NCI-H748 (cell line): Measurements from ENCODE around the gene RPL38.

Experiments used
- DNase-seq: peaks from one replicate; lab custom pipeline; 2025; ENCODE audit not compliant: unreplicated experiment; lab: John Stamatoyannopoulos, UW

The RPL38 gene

DNA sequence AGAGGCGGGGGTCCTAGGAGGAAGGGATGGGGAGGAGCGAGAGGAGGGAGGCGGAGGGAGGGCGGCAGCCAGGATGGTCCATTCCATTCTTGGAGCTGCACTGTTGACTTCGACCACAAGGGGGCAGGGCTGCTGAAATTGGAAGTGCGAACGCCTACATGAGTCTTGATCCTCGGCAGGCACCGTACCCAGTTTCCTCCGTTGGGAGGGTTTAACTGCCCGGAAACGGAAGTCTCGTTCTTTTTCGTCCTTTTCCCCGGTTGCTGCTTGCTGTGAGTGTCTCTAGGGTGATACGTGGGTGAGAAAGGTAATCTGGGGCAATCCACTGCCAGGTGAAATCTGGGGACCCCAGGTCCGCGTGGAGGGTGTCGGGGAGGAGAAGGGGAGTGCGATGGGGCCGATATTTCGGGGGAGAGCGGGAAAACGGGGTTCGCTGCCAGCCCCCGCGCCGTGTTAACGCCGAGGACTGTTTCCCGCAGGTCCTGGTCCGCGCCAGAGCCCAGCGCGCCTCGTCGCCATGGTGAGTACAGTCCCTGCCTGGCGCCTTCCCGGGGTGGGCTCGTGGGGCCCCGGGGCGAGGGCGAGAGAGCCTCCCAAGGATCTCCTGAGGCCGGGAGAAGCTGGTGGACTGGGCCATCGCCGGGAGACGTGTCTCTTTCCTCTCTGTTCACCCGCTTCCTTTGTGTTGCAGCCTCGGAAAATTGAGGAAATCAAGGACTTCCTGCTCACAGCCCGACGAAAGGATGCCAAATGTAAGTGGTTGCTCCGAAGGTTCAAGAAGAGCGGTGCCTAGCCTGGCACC lies at the start of gene RPL38:
Gene RPL38, plus strand, starts transcription at position 240 of the 802 bp plus-strand sequence. Its CDS starts 278 bp downstream, at position 518.
- DNase-seq, result peak; percentile 95

- no peak for DNase-seq
These were observed 49.6 kb upstream of the RPL38 start for GRCh38 chr17:74153821-74154430.

GRCh38 chr17:74156878-74157277 lies 46.6 kb upstream of the RPL38 start:
- no peak for DNase-seq

DNA sequence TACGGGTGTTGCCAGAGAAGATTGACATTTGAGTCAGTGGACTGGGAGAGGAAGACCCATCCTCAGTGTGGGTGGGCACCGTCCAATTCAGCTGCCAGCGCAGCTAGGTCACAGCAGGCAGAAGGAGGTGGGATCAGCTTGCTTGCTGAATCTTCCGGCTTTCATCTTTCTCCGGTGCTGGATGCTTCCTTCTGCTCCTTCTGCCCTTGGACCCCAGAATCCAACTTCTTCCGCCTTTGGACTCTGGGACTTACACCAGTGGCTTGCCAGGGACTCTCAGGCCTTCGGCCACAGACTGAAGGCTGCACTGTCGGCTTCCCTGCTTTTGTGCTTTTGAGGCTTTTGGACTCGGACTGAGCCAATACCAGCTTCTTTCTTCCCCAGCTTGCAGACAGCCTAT lies 46.1 kb upstream of the RPL38 start:
- no peak for DNase-seq

GRCh38 chr17:74158761-74159160 lies 44.7 kb upstream of the RPL38 start:
- DNase-seq, result no peak

GRCh38 chr17:74159226-74159840 lies 44.1 kb upstream of the RPL38 start:
- no peak for DNase-seq

GRCh38 chr17:74160656-74161502 lies 42.6 kb upstream of the RPL38 start:
- no peak for DNase-seq

GRCh38 chr17:74161503-74161875 lies 42.0 kb upstream of the RPL38 start:
- DNase-seq, result no peak

DNA sequence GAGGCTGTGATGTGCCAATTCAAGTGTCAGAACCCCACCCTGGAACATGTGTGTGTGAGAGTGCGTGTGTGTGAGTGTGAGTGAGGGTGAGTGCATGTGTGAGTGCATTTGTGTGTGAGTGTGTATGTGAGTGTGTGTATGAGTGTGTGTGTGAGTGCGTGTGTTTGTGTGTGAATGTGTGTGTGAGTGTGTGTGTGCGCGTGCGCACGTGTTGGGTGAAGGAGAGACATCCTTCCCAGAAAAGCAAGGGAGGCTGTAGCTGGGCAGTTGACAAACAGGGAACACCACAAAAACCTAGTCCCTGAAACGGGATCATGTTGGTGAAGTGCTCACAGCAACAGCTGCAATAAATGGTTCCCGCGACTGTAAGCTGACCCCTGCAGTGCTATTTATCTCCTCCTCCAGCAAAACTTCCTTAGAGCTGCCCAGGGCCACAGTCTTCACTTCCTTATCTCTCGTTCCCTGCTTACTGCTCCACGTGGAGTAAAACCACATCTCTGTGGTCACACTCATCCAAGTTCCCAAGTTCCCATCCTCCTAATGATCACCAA lies 40.1 kb upstream of the RPL38 start:
- peak; percentile 4 for DNase-seq

DNA sequence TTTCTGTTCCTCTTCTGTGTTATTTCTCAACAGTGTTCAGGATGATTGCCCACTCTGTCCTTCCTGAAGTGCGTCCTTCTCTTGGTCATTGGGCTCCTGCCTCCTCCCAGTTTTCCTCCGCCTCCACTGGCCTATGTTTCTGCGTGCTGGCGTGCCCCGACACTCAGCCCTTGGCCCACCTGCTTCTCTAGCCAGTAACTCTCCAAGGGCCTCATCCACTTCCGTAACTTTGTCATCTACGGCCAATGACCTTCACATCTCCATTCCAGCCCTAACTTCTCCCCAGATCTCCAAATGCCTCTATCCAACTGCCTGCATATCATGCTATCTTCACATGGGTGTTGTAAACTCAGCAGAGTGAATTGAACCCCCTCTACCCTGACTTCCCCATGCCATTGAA lies 39.6 kb upstream of the RPL38 start:
- DNase-seq, result no peak

- no peak for DNase-seq
These were observed 38.9 kb upstream of the RPL38 start for GRCh38 chr17:74164446-74165045.

DNA sequence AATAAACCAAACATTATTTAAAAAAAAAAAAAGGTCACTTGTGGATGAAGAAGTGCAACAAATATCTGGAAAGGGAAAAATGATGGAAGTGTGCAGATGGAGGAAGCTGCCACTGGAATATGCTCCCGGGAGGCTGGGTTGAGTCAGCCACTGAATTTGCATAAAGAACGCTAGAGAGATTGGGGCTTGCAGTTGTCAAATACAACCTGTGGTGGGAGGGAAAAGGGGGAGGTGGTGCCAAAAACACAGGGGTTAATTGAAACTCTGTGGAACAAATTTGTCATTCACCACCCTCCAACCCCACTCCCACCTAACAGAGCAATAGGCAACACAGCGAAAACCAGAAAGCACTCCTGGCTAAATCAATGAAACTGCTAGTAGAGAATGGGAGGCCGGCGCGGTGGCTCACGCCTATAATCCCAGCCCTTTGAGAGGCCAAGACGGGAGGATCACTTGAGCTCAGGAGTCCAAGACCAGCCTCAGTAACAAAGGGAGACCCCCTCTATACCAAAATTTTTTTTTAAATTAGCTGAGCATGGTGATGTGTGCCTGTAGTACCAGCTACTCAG lies 37.6 kb upstream of the RPL38 start:
- DNase-seq, result no peak

DNA sequence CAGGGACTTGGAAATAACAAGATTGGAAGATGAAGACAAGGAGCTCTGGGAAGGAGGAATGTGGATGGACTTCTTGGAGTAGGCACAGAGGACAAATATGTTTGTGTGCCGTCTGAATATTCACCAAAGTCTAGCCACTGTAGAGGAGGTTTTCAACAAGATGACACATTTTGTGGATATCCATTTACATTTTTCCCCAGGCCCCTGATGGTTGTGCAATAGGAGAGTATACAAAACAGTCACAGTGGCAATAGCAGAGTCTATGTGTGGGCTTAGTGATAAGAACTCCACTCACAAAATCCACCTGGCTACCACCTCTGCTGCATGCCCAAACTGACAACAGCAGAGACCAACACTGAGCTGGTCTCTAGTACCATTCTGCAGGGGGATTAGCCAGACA lies 32.6 kb upstream of the RPL38 start:
- DNase-seq, result no peak

DNA sequence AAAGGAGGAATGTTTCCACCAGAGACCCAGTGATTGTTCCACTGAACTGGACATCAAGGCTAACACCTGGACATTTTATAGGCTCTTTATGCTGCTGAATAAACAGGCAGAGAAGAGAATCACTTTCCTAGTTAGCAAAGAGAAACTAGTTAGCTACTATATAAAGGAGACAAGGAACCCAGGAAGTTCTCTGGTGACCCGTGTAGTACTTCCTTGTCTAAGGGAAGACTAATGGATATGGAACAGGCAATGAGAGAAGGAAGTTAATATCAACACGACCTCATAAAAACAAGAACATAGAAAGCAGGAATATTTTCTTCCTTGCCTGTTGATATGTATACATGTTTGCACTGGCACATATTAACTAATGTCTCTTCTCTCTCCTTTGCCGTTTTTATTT lies 30.8 kb upstream of the RPL38 start:
- DNase-seq, result no peak

DNA sequence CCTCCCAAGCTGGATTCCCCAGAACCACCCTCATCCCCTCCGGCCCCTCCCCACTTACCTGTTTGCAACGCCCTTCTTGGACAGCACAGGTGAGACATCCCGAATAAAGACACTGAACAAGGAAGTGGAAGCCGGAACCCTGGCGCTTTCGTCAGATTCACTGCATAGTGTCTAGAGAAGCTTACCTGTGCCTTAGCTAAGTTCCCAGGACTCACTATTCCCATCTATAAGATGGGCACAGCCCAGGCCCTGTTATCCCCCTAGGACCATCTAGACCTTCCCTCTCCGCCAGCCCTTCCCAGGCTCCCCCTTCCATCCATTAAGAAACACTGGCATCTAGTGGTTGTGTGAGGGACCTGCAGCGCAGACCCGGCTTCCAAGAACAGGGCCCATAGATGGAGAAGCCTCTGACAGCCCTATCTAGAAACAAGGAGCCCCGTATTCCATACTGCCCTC lies 26.9 kb upstream of the RPL38 start:
- peak; percentile 67 for DNase-seq

- no peak for DNase-seq
These were observed 26.4 kb upstream of the RPL38 start for GRCh38 chr17:74177018-74177450.

DNA sequence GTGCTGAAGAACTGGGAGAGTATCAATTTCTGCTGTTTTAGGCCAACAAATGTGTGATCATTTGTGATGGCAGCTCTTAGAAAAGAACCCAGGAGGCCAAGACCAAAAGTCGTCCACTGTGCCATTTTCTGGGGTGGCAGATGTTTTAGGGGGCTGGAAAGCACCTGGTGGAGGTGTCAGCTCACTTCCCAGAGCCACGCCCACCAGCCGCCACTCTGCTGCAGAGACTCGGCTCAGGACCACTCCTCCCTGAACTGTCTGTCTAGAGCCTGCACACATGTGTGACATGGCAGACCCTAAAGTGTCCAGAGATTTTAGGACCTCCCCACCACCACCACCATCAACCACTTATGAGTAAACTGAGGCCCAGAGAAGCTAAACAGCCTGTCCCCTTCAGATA lies 23.9 kb upstream of the RPL38 start:
- no peak for DNase-seq

DNA sequence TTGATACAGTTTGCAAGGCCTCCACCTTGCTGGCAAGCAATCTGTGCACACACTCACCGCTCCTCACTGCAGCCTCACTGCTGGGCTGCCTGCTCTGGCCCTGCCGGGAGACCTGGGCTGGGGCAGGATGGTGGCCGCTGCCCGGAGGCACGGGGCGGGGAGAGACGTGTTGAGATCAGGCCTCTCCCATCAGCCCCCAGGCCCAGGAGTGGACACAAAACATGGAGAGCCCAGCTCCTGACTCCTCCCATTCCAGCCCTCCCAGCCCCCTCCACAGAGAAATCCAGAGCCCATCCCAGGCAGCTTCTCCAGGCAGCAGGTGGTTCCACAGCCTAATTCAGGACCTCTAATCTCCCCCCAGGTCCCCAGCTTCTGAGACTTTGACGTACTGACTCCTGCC lies 23.1 kb upstream of the RPL38 start:
- DNase-seq, result no peak

GRCh38 chr17:74181341-74181740 lies 22.1 kb upstream of the RPL38 start:
- peak; percentile 33 for DNase-seq

GRCh38 chr17:74182041-74182723 lies 21.3 kb upstream of the RPL38 start:
- peak; percentile 64 for DNase-seq
